Esophagus squamous epithelium (tissue), 5 donors: ENCODE measurements around the gene NRDE2. TPM values are rescaled to one million over a fixed set of nuclear protein-coding genes. Genes with fewer than 3 reads are reported as not detected.

Experiments used
- DNase-seq: peaks from one replicate; lab custom pipeline; 2025; lab: John Stamatoyannopoulos, UW
- H3K27ac ChIP-seq, 4 donors: fragments of 200-600 bp; sonication (generic); one replicate each; pipeline ENCODE4 v1.5.1; 2016 to 2019; ENCODE audit warnings: mild to moderate bottlenecking in 1 of 4
- H3K27me3 ChIP-seq, 4 donors: fragments of 200-600 bp; sonication (generic); 1 replicate in 3 of 4; 2 replicates in 1 of 4; pipeline versions ENCODE4 v1.5.1 to v1.6.0; 2017 to 2021; ENCODE audit warnings: antibody characterized with exemption in 1 of 4
- H3K36me3 ChIP-seq, 3 donors: fragments of 200-600 bp; sonication (generic); one replicate each; pipeline ENCODE4 v1.5.1; 2016 to 2019
- H3K4me1 ChIP-seq, 3 donors: fragments of 200-600 bp; sonication (generic); one replicate each; pipeline ENCODE4 v1.5.1; 2017 to 2019
- H3K4me3 ChIP-seq, 4 donors: fragments of 200-600 bp; sonication (generic); 1 replicate in 3 of 4; 2 replicates in 1 of 4; pipeline ENCODE4 v1.5.1; 2016 to 2019; ENCODE audit warnings: mild to moderate bottlenecking in 2 of 4, moderate library complexity in 1 of 4
- H3K9me3 ChIP-seq, 3 donors: fragments of 200-600 bp; sonication (generic); one replicate each; pipeline ENCODE4 v1.5.1; 2016 to 2019
- CTCF ChIP-seq, 6 experiments: fragments of 450-650 bp in 4 of 6; fragments of 200-600 bp in 2 of 6; sonication (generic) in 2 of 6; IDR thresholded peaks; one replicate each; pipeline ENCODE4 v1.5.1; 2016 to 2019; ENCODE audit warnings: antibody characterized with exemption in 6 of 6, mild to moderate bottlenecking in 4 of 6, moderate library complexity in 4 of 6
- POLR2A ChIP-seq, 4 donors: fragments of 450-650 bp; IDR thresholded peaks; one replicate each; pipeline ENCODE4 v1.6.1; 2017; ENCODE audit warnings: antibody characterized with exemption in 4 of 4, mild to moderate bottlenecking in 4 of 4, moderate library complexity in 3 of 4
- WGBS, 2 donors: methylation state at CpG; one replicate each; pipeline ENCODE4 v1.1.5; 2018; 5-methylcytosine and 5-hydroxymethylcytosine counted together
- intact Hi-C: fragments of 100-400 bp; cut with DNase I; formaldehyde crosslinking; loops from one replicate; pipeline ENCODE4 v1.15.0; 2022
- total RNA-seq, 4 donors: library from RNA; depleted of rRNA; stranded (reverse); fragments of >200 nt; gene quantifications; one replicate each; pipeline ENCODE4 v1.1.0, GENCODE V29; 2016
- donor health status: DM: yes; HTN: yes; CAD: no.

The NRDE2 gene
- total RNA-seq, 4 donors from 2014 or later: 9.6 to 13.4 (median 10.3) TPM

DNA sequence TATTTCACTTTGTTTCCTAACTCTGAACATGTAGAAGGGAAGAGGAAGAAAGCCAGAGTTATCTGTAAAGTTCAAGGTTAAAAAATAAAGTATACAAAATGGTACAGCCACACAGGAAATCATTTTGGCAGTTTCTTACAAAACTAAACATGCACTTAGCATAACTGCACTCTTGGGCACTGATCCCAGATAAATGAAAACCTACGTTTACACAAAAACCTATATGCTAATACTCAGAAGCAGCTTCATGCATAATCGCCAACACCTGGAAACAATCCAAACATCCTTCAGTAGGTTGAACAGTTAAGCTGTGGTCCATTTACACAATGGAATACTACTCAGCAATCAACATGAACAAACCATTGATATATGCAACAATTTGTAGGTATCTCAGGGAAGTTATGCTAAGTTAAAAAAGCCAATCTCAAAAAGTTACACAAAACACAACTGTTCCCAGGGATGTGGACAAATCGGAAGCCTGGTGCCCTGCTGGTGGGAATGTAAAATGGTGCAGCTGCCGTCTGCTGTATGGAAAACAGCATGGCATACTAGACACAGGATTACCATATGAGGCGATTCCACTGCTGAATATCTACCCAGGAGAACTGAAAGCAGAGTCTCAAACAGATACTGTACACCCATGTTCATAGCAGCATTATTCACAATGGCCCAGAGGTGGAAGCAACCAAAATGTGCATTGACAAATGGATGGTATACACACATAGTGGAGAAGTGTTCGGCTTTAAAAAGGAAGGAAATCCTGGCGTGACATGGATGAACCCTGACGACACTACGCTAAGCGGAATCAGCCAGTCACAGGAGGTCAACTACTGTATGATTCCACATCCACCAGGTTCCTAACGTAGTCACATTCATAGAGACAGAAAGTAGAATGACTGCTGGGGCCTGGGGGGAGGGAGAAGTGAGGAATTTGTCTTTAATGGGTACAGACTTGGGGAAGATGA is 37.7 kb downstream of the NRDE2 start:
- Histone ChIP-seq H3K4me1 (no peaks in the 10 kb centered on the region), H3K9me3 (no peaks in the 10 kb centered on the region), H3K4me3 (no peak overlapping the region), H3K27ac (no peak overlapping the region), H3K36me3 (peaks cover 6 to 100% (median 21%) of the 10 kb centered on the region in 3 donors), H3K27me3 (no peaks in the 10 kb centered on the region)
- intact Hi-C loops: no loop called here
- no peak for TF ChIP-seq CTCF (IDR thresholded peaks at IDR 0.05)
- TF ChIP-seq POLR2A (IDR thresholded peaks at IDR 0.05): no peak
- DNase-seq: no peak
- 80% methylated on average over 11 of the region's 11 CpGs for WGBS, 2 donors

DNA sequence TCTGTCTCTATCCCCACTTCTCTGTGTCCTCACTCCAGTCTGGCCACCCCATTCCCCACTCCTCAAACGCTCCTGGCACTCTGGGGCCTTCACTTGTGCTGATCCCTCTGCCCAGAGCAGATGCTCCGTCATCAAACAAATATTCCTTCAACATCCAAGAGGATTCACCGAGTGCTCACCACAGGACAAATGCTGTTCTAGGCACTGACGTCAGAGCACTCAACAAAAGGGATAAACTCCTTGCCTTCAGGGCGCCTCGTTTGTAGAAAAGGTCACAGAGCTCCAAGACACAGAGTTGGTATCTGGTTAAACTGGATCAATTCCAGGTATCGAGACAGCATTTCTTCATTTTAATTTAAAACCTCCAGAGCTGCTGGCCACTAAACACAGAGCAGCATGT is 40.0 kb downstream of the NRDE2 start:
- no peak for DNase-seq
- 77 to 82% methylated on average over 6 of the region's 7 CpGs for WGBS, 2 donors
- H3K36me3 ChIP-seq: peaks cover 23 to 100% (median 26%) of the 10 kb centered on the region in 3 donors

DNA sequence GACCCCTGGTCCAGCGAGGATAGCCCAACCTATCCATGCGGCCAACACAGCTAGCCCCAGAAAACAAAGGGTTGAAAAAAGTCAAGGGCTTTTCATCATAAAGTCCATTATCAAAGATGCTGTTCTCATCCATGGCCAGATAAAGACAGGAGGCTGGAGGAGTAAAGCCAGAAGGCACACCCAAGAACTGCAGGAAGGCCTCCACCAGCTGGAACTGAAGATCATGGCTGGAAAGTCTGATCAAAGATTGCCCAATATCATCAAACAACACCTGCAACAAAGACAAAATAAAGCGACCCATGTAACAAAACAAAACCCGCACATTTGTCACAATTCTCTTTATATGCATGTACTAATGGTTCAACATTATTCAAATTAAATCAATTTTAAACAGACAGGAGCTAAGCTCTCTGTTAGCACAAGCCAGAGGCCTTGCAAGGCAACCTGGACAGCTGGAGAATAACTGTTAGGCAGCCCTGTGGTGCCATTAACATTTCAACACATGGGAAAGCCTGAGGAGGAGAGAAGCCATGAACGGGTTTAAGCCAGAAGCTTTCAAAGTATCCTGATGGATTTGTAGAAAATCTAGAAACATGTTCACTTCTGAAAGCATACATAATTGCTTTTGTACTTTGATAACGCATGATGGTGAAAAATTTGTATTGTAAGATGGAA is 41.3 kb downstream of the NRDE2 start:
- no peak for DNase-seq
- no peak overlapping the region for H3K4me3 ChIP-seq
- intact Hi-C loops: no loop called here
- no peaks in the 10 kb centered on the region for H3K4me1 ChIP-seq
- peaks cover 25 to 100% (median 26%) of the 10 kb centered on the region in 3 donors for H3K36me3 ChIP-seq
- 86 to 94% methylated on average over 4 to 6 of the region's 6 CpGs for WGBS, 2 donors
- H3K9me3 ChIP-seq: no peaks in the 10 kb centered on the region
- no peak overlapping the region for H3K27ac ChIP-seq
- TF ChIP-seq CTCF (IDR thresholded peaks at IDR 0.05): no peak
- no peak for TF ChIP-seq POLR2A (IDR thresholded peaks at IDR 0.05)
- no peaks in the 10 kb centered on the region for H3K27me3 ChIP-seq

More for the DNA sequence above, 40.0 kb downstream of the NRDE2 start:
- no peaks in the 10 kb centered on the region for H3K9me3 ChIP-seq
- no peaks in the 10 kb centered on the region for H3K27me3 ChIP-seq
- H3K4me3 ChIP-seq: no peak overlapping the region
- TF ChIP-seq POLR2A (IDR thresholded peaks at IDR 0.05) (no peak), CTCF (IDR thresholded peaks at IDR 0.05) (no peak)
- H3K4me1 ChIP-seq: no peaks in the 10 kb centered on the region
- H3K27ac ChIP-seq: no peak overlapping the region
- intact Hi-C loops: no loop called here

GRCh38 chr14:90288651-90289355 is 42.9 kb downstream of the NRDE2 start:
- TF ChIP-seq POLR2A (IDR thresholded peaks at IDR 0.05): no peak
- no peak for TF ChIP-seq CTCF (IDR thresholded peaks at IDR 0.05)
- intact Hi-C loops: no loop called here
- Histone ChIP-seq H3K4me1 (no peaks in the 10 kb centered on the region), H3K27ac (no peak overlapping the region), H3K9me3 (no peaks in the 10 kb centered on the region), H3K4me3 (no peak overlapping the region), H3K36me3 (peaks cover 25 to 100% (median 26%) of the 10 kb centered on the region in 3 donors), H3K27me3 (no peaks in the 10 kb centered on the region)
- no peak for DNase-seq
- WGBS, 2 donors: 72 to 78% methylated on average over 10 to 12 of the region's 12 CpGs
